CD8-positive, alpha-beta memory T cell (primary cell): Measurements from ENCODE around the gene BROX. TPM values are rescaled to one million over a fixed set of nuclear protein-coding genes. Genes with fewer than 3 reads are reported as not detected.

Source experiments
- CTCF ChIA-PET: fragments of 350-600 bp; sonication (Branson Sonifier 250); formaldehyde crosslinking; loops from one replicate; lab custom pipeline; 2021; ENCODE audit warnings: antibody characterized with exemption; lab: Charles Lee
- POLR2A ChIA-PET: fragments of 350-600 bp; sonication (Branson Sonifier 250); formaldehyde crosslinking; loops from one replicate; lab custom pipeline; 2021; ENCODE audit warnings: antibody characterized with exemption; lab: Charles Lee
- DNase-seq, 5 donors: peaks; one replicate each; pipeline versions ENCODE4 v3.0.0 to v3.0.0-alpha.2; 2020 to 2022; ENCODE audit warnings: mixed read lengths in 1 of 5
- H3K27ac ChIP-seq: one replicate; pipeline ENCODE4 v1.7.0; 2013; ENCODE audit warnings: low read depth, mild to moderate bottlenecking, low read length, moderate library complexity
- H3K27me3 ChIP-seq: 2 replicates; pipeline ENCODE4 v1.7.0; 2013; ENCODE audit warnings: low read length, mild to moderate bottlenecking; ENCODE audit not compliant: insufficient read depth, poor library complexity, severe bottlenecking
- H3K36me3 ChIP-seq: 2 replicates; pipeline ENCODE4 v1.7.0; 2013; ENCODE audit warnings: mild to moderate bottlenecking, low read length, moderate library complexity; ENCODE audit not compliant: insufficient read depth
- H3K4me1 ChIP-seq: 2 replicates; pipeline ENCODE4 v1.7.0; 2013; ENCODE audit warnings: mild to moderate bottlenecking, low read length, moderate library complexity; ENCODE audit not compliant: insufficient read depth
- H3K4me3 ChIP-seq: 2 replicates; pipeline ENCODE4 v1.7.0; 2013; ENCODE audit warnings: mild to moderate bottlenecking, low read length
- H3K9me3 ChIP-seq: 2 replicates; pipeline ENCODE4 v1.7.0; 2013; ENCODE audit warnings: mild to moderate bottlenecking, low read length
- H3K27ac Mint-ChIP-seq, 8 donors: one replicate each; pipeline ENCODE4 v1.8.0; 2020 to 2021; ENCODE audit warnings: mixed read lengths in 8 of 8, mild to moderate bottlenecking in 6 of 8, inconsistent platforms in 3 of 8, moderate library complexity in 3 of 8
- H3K27me3 Mint-ChIP-seq, 2 donors: one replicate each; pipeline ENCODE4 v1.8.0; 2020 to 2021; ENCODE audit warnings: mixed read lengths in 2 of 2, mild to moderate bottlenecking in 1 of 2, moderate library complexity in 1 of 2
- H3K36me3 Mint-ChIP-seq, 3 donors: one replicate each; pipeline ENCODE4 v1.8.0; 2020 to 2021; ENCODE audit warnings: mixed read lengths in 3 of 3, inconsistent platforms in 1 of 3, mild to moderate bottlenecking in 1 of 3
- H3K4me1 Mint-ChIP-seq, 3 donors: one replicate each; pipeline ENCODE4 v1.8.0; 2020 to 2021; ENCODE audit warnings: mixed read lengths in 3 of 3, inconsistent platforms in 1 of 3, mild to moderate bottlenecking in 1 of 3
- H3K4me3 Mint-ChIP-seq, 7 donors: one replicate each; pipeline ENCODE4 v1.8.0; 2020 to 2021; ENCODE audit warnings: mixed read lengths in 7 of 7, mild to moderate bottlenecking in 6 of 7, moderate library complexity in 4 of 7, inconsistent platforms in 2 of 7
- H3K9me3 Mint-ChIP-seq, 5 donors: one replicate each; pipeline ENCODE4 v1.8.0; 2020 to 2022; ENCODE audit warnings: mixed read lengths in 5 of 5, mild to moderate bottlenecking in 3 of 5, moderate library complexity in 2 of 5, inconsistent platforms in 1 of 5
- polyA plus RNA-seq: library from polyadenylated mRNA; unstranded; fragments of 300-500 nt; fragmentation: Illumina TruSeq; gene quantifications from one replicate; pipeline ENCODE4 v1.2.3, GENCODE V29; 2021
- total RNA-seq, 2 experiments: library from RNA; stranded (reverse); gene quantifications; one replicate each; pipeline ENCODE4 v1.2.3, GENCODE V29; 2021

The BROX gene
- total and polyA plus RNA-seq, 3 experiments from 2014 or later = 15.1 to 47.8 (median 46.9) TPM

GRCh38 chr1:222769181-222769580 lies 56.8 kb downstream of the BROX start:
- Histone ChIP-seq H3K27ac (no peak overlapping the region), H3K36me3 (no peaks in the 10 kb centered on the region), H3K9me3 (no peaks in the 10 kb centered on the region), H3K4me1 (no peaks in the 10 kb centered on the region), H3K27me3 (no peaks in the 10 kb centered on the region), H3K4me3 (no peak overlapping the region)
- Mint-ChIP-seq H3K27ac (no peak overlapping the region), H3K4me1 (peaks cover 10 to 16% (median 11%) of the 10 kb centered on the region in 3 donors), H3K9me3 (peaks cover 20 to 30% (median 23%) of the 10 kb centered on the region in 5 donors), H3K4me3 (no peak overlapping the region), H3K36me3 (peaks cover 0 to 19% (median 2%) of the 10 kb centered on the region in 3 donors), H3K27me3 (peaks cover 15 to 39% of the 10 kb centered on the region in 2 donors)
- no peak for DNase-seq
- ChIA-PET CTCF (no interaction called here), POLR2A (no interaction called here)

GRCh38 chr1:222769971-222770620 lies 57.7 kb downstream of the BROX start:
- CTCF ChIA-PET = no interaction called here
- DNase-seq = no peak
- Histone ChIP-seq H3K36me3 (no peaks in the 10 kb centered on the region), H3K4me1 (no peaks in the 10 kb centered on the region), H3K27ac (no peak overlapping the region), H3K9me3 (no peaks in the 10 kb centered on the region), H3K27me3 (no peaks in the 10 kb centered on the region), H3K4me3 (no peak overlapping the region)
- peak overlapping the region in 1 of 8 donors; percentile 83 for H3K27ac Mint-ChIP-seq
- H3K4me3 Mint-ChIP-seq = no peak overlapping the region
- peaks cover 0 to 15% (median 2%) of the 10 kb centered on the region in 3 donors for H3K36me3 Mint-ChIP-seq
- peaks cover 10 to 16% (median 11%) of the 10 kb centered on the region in 3 donors for H3K4me1 Mint-ChIP-seq
- peaks cover 12 to 33% of the 10 kb centered on the region in 2 donors for H3K27me3 Mint-ChIP-seq
- peaks cover 18 to 25% (median 23%) of the 10 kb centered on the region in 5 donors for H3K9me3 Mint-ChIP-seq
- POLR2A ChIA-PET = no interaction called here

DNA sequence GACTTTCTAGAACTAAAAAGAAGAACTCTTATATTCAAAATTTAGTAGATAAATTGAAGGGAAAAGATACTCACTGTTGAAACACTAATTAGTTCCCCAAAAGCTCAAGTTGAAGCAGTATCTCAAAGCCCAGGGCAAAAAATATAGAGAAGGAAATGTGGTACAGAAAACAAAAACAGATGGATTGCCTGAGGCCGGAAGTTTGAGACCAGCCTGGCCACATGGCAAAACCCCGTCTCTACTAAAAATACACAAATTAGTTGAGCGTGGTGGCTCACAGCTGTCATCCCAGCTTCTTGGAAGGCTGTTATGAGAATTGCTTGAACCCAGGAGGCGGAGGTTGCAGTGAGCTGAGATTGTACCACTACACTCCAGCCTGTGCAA lies 60.6 kb downstream of the BROX start:
- Histone ChIP-seq H3K4me1 (no peaks in the 10 kb centered on the region), H3K4me3 (no peak overlapping the region), H3K27ac (no peak overlapping the region), H3K9me3 (no peaks in the 10 kb centered on the region), H3K36me3 (no peaks in the 10 kb centered on the region), H3K27me3 (no peaks in the 10 kb centered on the region)
- Mint-ChIP-seq H3K4me3 (peak overlapping the region in 1 of 7 donors; percentile 29), H3K4me1 (peaks cover 10 to 13% (median 11%) of the 10 kb centered on the region in 3 donors), H3K27ac (peak overlapping the region in 3 of 8 donors; percentile 31 to 43 (median 39)), H3K9me3 (peaks cover 16 to 23% (median 21%) of the 10 kb centered on the region in 5 donors), H3K27me3 (peaks cover 11 to 30% of the 10 kb centered on the region in 2 donors), H3K36me3 (peaks cover 0 to 14% (median 2%) of the 10 kb centered on the region in 3 donors)
- no peak for DNase-seq
- POLR2A ChIA-PET = no interaction called here
- CTCF ChIA-PET = interaction anchor here (1.3 kb wide), 1 partner anchor 350 kb away, joined by 3 read pairs; no protein-coding TSS in a partner anchor

GRCh38 chr1:222777463-222777862 lies 65.1 kb downstream of the BROX start:
- DNase-seq = no peak
- no peak overlapping the region for H3K4me3 Mint-ChIP-seq
- H3K4me1 Mint-ChIP-seq = peaks cover 10 to 12% (median 11%) of the 10 kb centered on the region in 3 donors
- H3K27ac Mint-ChIP-seq = no peak overlapping the region
- no peaks in the 10 kb centered on the region for H3K36me3 Mint-ChIP-seq
- H3K4me3 ChIP-seq = no peak overlapping the region
- ChIA-PET POLR2A (no interaction called here), CTCF (no interaction called here)
- H3K27ac ChIP-seq = no peak overlapping the region
- no peaks in the 10 kb centered on the region for H3K9me3 Mint-ChIP-seq
- no peaks in the 10 kb centered on the region for H3K4me1 ChIP-seq
- no peaks in the 10 kb centered on the region for H3K9me3 ChIP-seq
- H3K27me3 ChIP-seq = no peaks in the 10 kb centered on the region
- H3K36me3 ChIP-seq = no peaks in the 10 kb centered on the region
- H3K27me3 Mint-ChIP-seq = peaks cover 15 to 31% of the 10 kb centered on the region in 2 donors

- CTCF ChIA-PET = no interaction called here
- Mint-ChIP-seq H3K27me3 (peaks cover 15 to 26% of the 10 kb centered on the region in 2 donors), H3K27ac (no peak overlapping the region), H3K36me3 (no peaks in the 10 kb centered on the region), H3K4me1 (peaks cover 5 to 7% (median 6%) of the 10 kb centered on the region in 3 donors), H3K4me3 (no peak overlapping the region), H3K9me3 (no peaks in the 10 kb centered on the region)
- no peaks in the 10 kb centered on the region for H3K36me3 ChIP-seq
- H3K27ac ChIP-seq = no peak overlapping the region
- H3K27me3 ChIP-seq = no peaks in the 10 kb centered on the region
- POLR2A ChIA-PET = no interaction called here
- no peaks in the 10 kb centered on the region for H3K9me3 ChIP-seq
- no peak overlapping the region for H3K4me3 ChIP-seq
- H3K4me1 ChIP-seq = no peaks in the 10 kb centered on the region
- DNase-seq = no peak
Observed at GRCh38 chr1:222777977-222778376, 65.6 kb downstream of the BROX start.

DNA sequence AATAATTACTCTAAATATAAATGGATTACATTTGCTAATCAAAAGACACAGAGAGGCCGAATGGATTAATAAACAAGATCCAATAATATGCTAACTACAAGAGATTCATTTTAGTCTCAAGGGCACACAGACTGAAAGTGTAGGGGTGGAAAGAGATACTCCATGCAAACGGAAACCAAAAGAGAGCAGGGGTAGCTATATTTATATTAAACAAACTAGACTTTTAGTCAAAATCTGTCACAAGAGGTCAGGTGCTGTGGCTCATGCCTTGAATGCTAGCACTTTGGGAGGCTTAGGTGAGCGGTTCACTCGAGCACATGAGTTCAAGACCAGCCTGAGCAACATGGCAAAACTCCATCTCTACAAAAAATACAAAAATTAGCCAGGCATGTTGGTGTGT lies 68.9 kb downstream of the BROX start:
- ChIA-PET POLR2A (no interaction called here), CTCF (no interaction called here)
- Mint-ChIP-seq H3K4me3 (no peak overlapping the region), H3K9me3 (no peaks in the 10 kb centered on the region), H3K27ac (no peak overlapping the region), H3K4me1 (no peaks in the 10 kb centered on the region), H3K27me3 (peaks cover 19 to 36% of the 10 kb centered on the region in 2 donors), H3K36me3 (no peaks in the 10 kb centered on the region)
- no peaks in the 10 kb centered on the region for H3K36me3 ChIP-seq
- no peaks in the 10 kb centered on the region for H3K9me3 ChIP-seq
- H3K27me3 ChIP-seq = no peaks in the 10 kb centered on the region
- H3K27ac ChIP-seq = no peak overlapping the region
- no peak overlapping the region for H3K4me3 ChIP-seq
- H3K4me1 ChIP-seq = no peaks in the 10 kb centered on the region
- DNase-seq = no peak

DNA sequence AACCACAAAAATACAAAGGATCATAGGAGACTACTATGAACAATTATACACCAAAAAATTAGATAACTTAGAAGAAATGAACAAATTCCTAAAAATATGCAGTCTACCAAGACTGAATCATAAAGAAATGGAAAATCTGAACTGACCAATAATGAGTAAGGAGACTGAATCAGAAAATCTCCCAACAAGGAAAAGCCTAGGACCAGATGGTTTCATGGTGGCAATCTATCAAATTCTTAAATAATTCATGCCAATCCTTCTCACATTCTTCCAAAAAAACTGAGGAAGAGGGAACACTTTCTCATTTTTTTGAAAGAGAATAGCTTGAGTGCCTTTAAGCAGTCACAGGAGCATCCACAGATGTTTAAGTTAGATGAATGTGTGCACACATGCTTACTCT lies 70.7 kb downstream of the BROX start:
- no peaks in the 10 kb centered on the region for H3K36me3 Mint-ChIP-seq
- DNase-seq = no peak
- H3K27ac Mint-ChIP-seq = no peak overlapping the region
- Histone ChIP-seq H3K4me1 (no peaks in the 10 kb centered on the region), H3K27me3 (no peaks in the 10 kb centered on the region), H3K36me3 (no peaks in the 10 kb centered on the region), H3K27ac (no peak overlapping the region), H3K9me3 (no peaks in the 10 kb centered on the region), H3K4me3 (no peak overlapping the region)
- H3K4me1 Mint-ChIP-seq = no peaks in the 10 kb centered on the region
- H3K9me3 Mint-ChIP-seq = no peaks in the 10 kb centered on the region
- H3K4me3 Mint-ChIP-seq = no peak overlapping the region
- ChIA-PET POLR2A (interaction anchor here (0.6 kb wide), 1 partner anchor 1268 kb away, joined by 5 read pairs; no protein-coding TSS in a partner anchor), CTCF (no interaction called here)
- peaks cover 22 to 41% of the 10 kb centered on the region in 2 donors for H3K27me3 Mint-ChIP-seq

DNA sequence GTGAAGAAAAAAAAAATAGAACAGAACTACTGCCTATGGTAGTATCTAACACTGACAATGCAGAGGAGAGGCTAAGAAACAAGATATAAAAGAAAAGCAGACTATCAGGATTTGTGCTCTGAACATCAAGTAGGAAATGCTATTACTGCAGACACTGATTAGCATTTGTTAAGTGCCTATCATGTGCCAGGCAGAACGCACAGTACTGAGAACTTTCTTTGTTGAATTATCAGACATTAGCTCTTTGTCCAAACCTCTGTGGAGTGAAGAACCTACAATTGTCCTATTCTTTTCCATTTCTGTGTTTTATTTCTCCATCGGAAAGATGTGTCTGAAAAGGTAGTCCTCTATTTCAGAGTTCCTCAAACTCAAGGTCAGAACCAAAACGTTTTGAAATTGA lies 72.0 kb downstream of the BROX start:
- no peaks in the 10 kb centered on the region for H3K4me1 Mint-ChIP-seq
- Histone ChIP-seq H3K4me1 (no peaks in the 10 kb centered on the region), H3K36me3 (no peaks in the 10 kb centered on the region), H3K27me3 (no peaks in the 10 kb centered on the region), H3K4me3 (no peak overlapping the region), H3K27ac (no peak overlapping the region), H3K9me3 (no peaks in the 10 kb centered on the region)
- no peak overlapping the region for H3K27ac Mint-ChIP-seq
- H3K4me3 Mint-ChIP-seq = no peak overlapping the region
- ChIA-PET CTCF (no interaction called here), POLR2A (no interaction called here)
- no peaks in the 10 kb centered on the region for H3K36me3 Mint-ChIP-seq
- no peak for DNase-seq
- peaks cover 18 to 41% of the 10 kb centered on the region in 2 donors for H3K27me3 Mint-ChIP-seq
- no peaks in the 10 kb centered on the region for H3K9me3 Mint-ChIP-seq
